H1 (cell line): Measurements from ENCODE around the gene MAP10. TPM values are rescaled to one million over a fixed set of nuclear protein-coding genes. Genes with fewer than 3 reads are reported as not detected.

ENCODE experiments used
- CTCF ChIA-PET: fragments of 300-600 bp; sonication (Branson Sonifier 250); formaldehyde crosslinking; loops from one replicate; lab custom pipeline; 2021; ENCODE audit not compliant: partially characterized antibody; lab: Charles Lee
- POLR2A ChIA-PET: fragments of 300-600 bp; sonication (Branson Sonifier 250); formaldehyde crosslinking; loops from one replicate; lab custom pipeline; 2021; ENCODE audit warnings: inconsistent platforms; ENCODE audit not compliant: partially characterized antibody; lab: Charles Lee
- DNase-seq, 2 experiments: peaks; one replicate each; pipeline versions ENCODE4 v3.0.0 to v3.0.0-alpha.2; 2010 to 2022; ENCODE audit warnings: low spot score in 2 of 2, low read depth in 1 of 2, mixed read lengths in 1 of 2
- FAIRE-seq: peaks from 2 replicates; lab custom pipeline; 2011; peaks lifted over from hg19 to GRCh38; lab: Jason Lieb, UNC
- H2AFZ ChIP-seq: 2 replicates; pipeline ENCODE4 v1.8.1; 2012; ENCODE audit warnings: low read length, inconsistent platforms
- H2AK5ac ChIP-seq: 2 replicates; pipeline ENCODE4 v1.6.1; 2013; ENCODE audit warnings: low read depth, low read length
- H2BK120ac ChIP-seq: replicated peaks from 2 replicates; pipeline ENCODE3; 2013; ENCODE audit warnings: low read depth, low read length, inconsistent platforms
- H2BK12ac ChIP-seq: 2 replicates; pipeline ENCODE4 v1.6.1; 2013; ENCODE audit warnings: low read depth, low read length
- H2BK15ac ChIP-seq: 2 replicates; pipeline ENCODE4 v1.6.1; 2013; ENCODE audit warnings: low read length
- H2BK20ac ChIP-seq: 2 replicates; pipeline ENCODE4 v1.6.1; 2013; ENCODE audit warnings: low read length
- H2BK5ac ChIP-seq: 2 replicates; pipeline ENCODE4 v1.6.1; 2013; ENCODE audit warnings: low read depth, low read length
- H3K14ac ChIP-seq: 2 replicates; pipeline ENCODE4 v1.6.1; 2013; ENCODE audit warnings: inconsistent platforms; ENCODE audit not compliant: insufficient read length
- H3K18ac ChIP-seq: 2 replicates; pipeline ENCODE4 v1.6.1; 2013; ENCODE audit warnings: low read length; ENCODE audit errors: extremely low read depth
- H3K23ac ChIP-seq: 2 replicates; pipeline ENCODE4 v1.6.1; 2013; ENCODE audit warnings: inconsistent platforms; ENCODE audit not compliant: insufficient read length
- H3K23me2 ChIP-seq: 2 replicates; pipeline ENCODE4 v1.6.1; 2013; ENCODE audit warnings: low read depth, low read length
- H3K27ac ChIP-seq: 2 replicates; pipeline ENCODE4 v1.6.1; 2011; ENCODE audit warnings: low read depth, low read length, inconsistent platforms
- H3K27me3 ChIP-seq, 4 experiments: replicated peaks in 1 of 4; 1 replicate in 1 of 4; 2 replicates in 3 of 4; pipeline versions ENCODE4 v1.6.1 to v1.8.1; 2011 to 2013; ENCODE audit warnings: low read length in 3 of 4, mild to moderate bottlenecking in 3 of 4, inconsistent platforms in 2 of 4, mixed read lengths in 2 of 4, moderate library complexity in 1 of 4; ENCODE audit not compliant: control insufficient read depth in 3 of 4, insufficient read depth in 3 of 4; ENCODE audit errors: extremely low read depth in 1 of 4
- H3K36me3 ChIP-seq, 4 experiments: 2 replicates each; pipeline versions ENCODE4 v1.6.1 to v1.8.1; 2011 to 2013; ENCODE audit warnings: mild to moderate bottlenecking in 4 of 4, low read length in 3 of 4, moderate library complexity in 2 of 4, control low read depth in 1 of 4, inconsistent platforms in 1 of 4; ENCODE audit not compliant: insufficient read depth in 4 of 4, control insufficient read depth in 2 of 4
- H3K4ac ChIP-seq: replicated peaks from 2 replicates; pipeline ENCODE3; 2013; ENCODE audit warnings: low read length, low read depth, mixed read lengths, inconsistent platforms; ENCODE audit not compliant: insufficient read length
- H3K4me1 ChIP-seq, 4 experiments: replicated peaks in 1 of 4; 1 replicate in 1 of 4; 2 replicates in 3 of 4; pipeline versions ENCODE4 v1.6.1 to v1.8.1; 2011 to 2013; ENCODE audit warnings: low read length in 3 of 4, inconsistent platforms in 2 of 4, mixed read lengths in 1 of 4; ENCODE audit not compliant: insufficient read depth in 4 of 4, control insufficient read depth in 3 of 4
- H3K4me2 ChIP-seq, 2 experiments: 2 replicates each; pipeline versions ENCODE4 v1.6.1 to v1.8.1; 2011 to 2013; ENCODE audit warnings: low read depth in 2 of 2, low read length in 2 of 2, control low read depth in 1 of 2, inconsistent platforms in 1 of 2, mild to moderate bottlenecking in 1 of 2; ENCODE audit not compliant: insufficient read depth in 1 of 2
- H3K4me3 ChIP-seq, 4 experiments: fragments of 200-600, 300-600 bp in 1 of 4; sonication (generic), shearing (Covaris generic), sonication (Bioruptor Twin) in 1 of 4; 2 replicates each; pipeline versions ENCODE4 v1.5.1 to v1.8.1; 2011 to 2016; ENCODE audit warnings: low read length in 4 of 4, low read depth in 3 of 4, control low read depth in 2 of 4, inconsistent platforms in 2 of 4, mild to moderate bottlenecking in 2 of 4, mixed read lengths in 1 of 4, moderate library complexity in 1 of 4; ENCODE audit not compliant: insufficient read depth in 2 of 4; ENCODE audit errors: extremely low read depth in 1 of 4
- H3K56ac ChIP-seq: replicated peaks from 2 replicates; pipeline ENCODE3; 2013; ENCODE audit warnings: low read depth, mild to moderate bottlenecking, mixed read lengths, low read length, inconsistent platforms; ENCODE audit not compliant: insufficient read length
- H3K79me1 ChIP-seq: 2 replicates; pipeline ENCODE4 v1.6.1; 2013; ENCODE audit warnings: low read depth, low read length, control low read depth
- H3K79me2 ChIP-seq, 2 experiments: 2 replicates each; pipeline versions ENCODE4 v1.6.1 to v1.8.1; 2012 to 2013; ENCODE audit warnings: low read length in 2 of 2, mild to moderate bottlenecking in 2 of 2, inconsistent platforms in 1 of 2; ENCODE audit not compliant: insufficient read depth in 2 of 2, control insufficient read depth in 1 of 2
- H3K9ac ChIP-seq, 4 experiments: replicated peaks in 1 of 4; 1 replicate in 1 of 4; 2 replicates in 3 of 4; pipeline versions ENCODE4 v1.6.1 to v1.8.1; 2011 to 2013; ENCODE audit warnings: low read depth in 3 of 4, low read length in 3 of 4, control low read depth in 2 of 4, mild to moderate bottlenecking in 2 of 4, moderate library complexity in 2 of 4, inconsistent platforms in 1 of 4; ENCODE audit errors: extremely low read depth in 1 of 4
- H3K9me3 ChIP-seq, 2 experiments: 2 replicates each; pipeline versions ENCODE4 v1.6.1 to v1.8.1; 2012 to 2013; ENCODE audit warnings: mild to moderate bottlenecking in 2 of 2, moderate library complexity in 2 of 2, control low read depth in 1 of 2, inconsistent platforms in 1 of 2, low read depth in 1 of 2, low read length in 1 of 2, mixed read lengths in 1 of 2; ENCODE audit not compliant: insufficient read depth in 2 of 2
- H4K20me1 ChIP-seq, 2 experiments: replicated peaks in 1 of 2; 2 replicates each; pipeline versions ENCODE3 to v1.8.1; 2011 to 2013; ENCODE audit warnings: inconsistent platforms in 2 of 2, low read length in 2 of 2, mild to moderate bottlenecking in 1 of 2; ENCODE audit not compliant: insufficient read depth in 2 of 2, control insufficient read depth in 1 of 2
- H4K5ac ChIP-seq: 2 replicates; pipeline ENCODE4 v1.6.1; 2013; ENCODE audit warnings: low read length, low read depth, mixed read lengths, inconsistent platforms; ENCODE audit not compliant: insufficient read length
- H4K8ac ChIP-seq: 2 replicates; pipeline ENCODE4 v1.8.0; 2013; ENCODE audit warnings: mild to moderate bottlenecking, moderate library complexity, low read length, inconsistent platforms; ENCODE audit not compliant: insufficient read depth; ENCODE audit errors: extremely low read depth
- H4K91ac ChIP-seq: replicated peaks from 2 replicates; pipeline ENCODE3; 2013; ENCODE audit warnings: low read length, mixed read lengths, inconsistent platforms; ENCODE audit not compliant: insufficient read length
- ATF2 ChIP-seq: IDR thresholded peaks from 2 replicates; pipeline ENCODE4 v1.6.1; 2012; ENCODE audit warnings: low read length, inconsistent platforms
- CTCF ChIP-seq, 3 experiments: IDR thresholded peaks; 1 replicate in 2 of 3; 2 replicates in 1 of 3; pipeline versions ENCODE4 v1.5.1 to v1.6.1; 2011; ENCODE audit warnings: low read length in 3 of 3, mild to moderate bottlenecking in 3 of 3, inconsistent platforms in 2 of 3, low read depth in 1 of 3, moderate library complexity in 1 of 3; ENCODE audit not compliant: insufficient read depth in 1 of 3; ENCODE audit errors: control extremely low read depth in 1 of 3
- POU5F1 ChIP-seq: IDR thresholded peaks from 2 replicates; pipeline ENCODE4 v1.6.1; 2011; ENCODE audit warnings: low read depth, mild to moderate bottlenecking, low read length, moderate library complexity
- RXRA ChIP-seq: IDR thresholded peaks from 2 replicates; pipeline ENCODE4 v1.6.1; 2011; ENCODE audit warnings: low read depth, mild to moderate bottlenecking, low read length, moderate library complexity; ENCODE audit not compliant: insufficient read depth
- SRF ChIP-seq: IDR thresholded peaks from 2 replicates; pipeline ENCODE4 v1.6.1; 2011; ENCODE audit warnings: mild to moderate bottlenecking, low read depth, low read length, moderate library complexity
- TBP ChIP-seq: IDR thresholded peaks from 2 replicates; pipeline ENCODE4 v1.6.1; 2011; ENCODE audit warnings: low read depth, low read length, improper control_type of control experiment
- TCF12 ChIP-seq: IDR thresholded peaks from 2 replicates; pipeline ENCODE4 v1.6.1; 2011; ENCODE audit warnings: low read depth, mild to moderate bottlenecking, low read length
- WGBS, 2 experiments: shearing (Covaris generic) in 1 of 2; methylation state at CpG; one replicate each; pipeline versions ENCODE4 v1.1.6 to v1.1.7; 2013 to 2015; ENCODE audit warnings: low lambda C conversion rate in 2 of 2, mixed read lengths in 2 of 2, inconsistent platforms in 1 of 2, low coverage in 1 of 2, missing lambda C conversion rate in 1 of 2; ENCODE audit not compliant: insufficient replicate concordance in 2 of 2, insufficient coverage in 1 of 2, insufficient read length in 1 of 2; ENCODE audit errors: extremely low coverage in 1 of 2, missing lambda C conversion rate in 1 of 2; 5-methylcytosine and 5-hydroxymethylcytosine counted together
- polyA plus RNA-seq, 7 experiments: library from polyadenylated mRNA; depleted of rRNA in 3 of 7; stranded (reverse) in 5 of 7; unstranded in 2 of 7; fragments of >200 nt in 5 of 7; fragments of 200-250 nt in 2 of 7; gene quantifications; 1 replicate in 5 of 7; 2 replicates in 1 of 7; 4 replicates in 1 of 7; pipeline versions ENCODE4 v1.2.1 to v1.2.3, GENCODE V29; 2011 to 2013; ENCODE audit warnings: missing spikeins in 2 of 7, mixed read lengths in 2 of 7
- total RNA-seq: library from RNA; stranded (reverse); fragmentation: NEBNext Ultra II Directional; extraction: Animal tissue kit (Norgen Biotek cat#: 25700); gene quantifications from 2 replicates; pipeline ENCODE4 v1.2.1, GENCODE V29; 2021

MAP10 gene
- total and polyA plus RNA-seq, 2 of the 8 experiments (the other 6 are each of a cell fraction or from before 2014, with no cell fraction given): 1.5 to 3.5 TPM

GRCh38 chr1:232851532-232851931 is 46.3 kb downstream of the MAP10 start:
- Histone ChIP-seq H3K79me1 (no peaks in the 10 kb centered on the region), H4K5ac (no peak overlapping the region), H3K9me3 (no peaks in the 10 kb centered on the region), H3K14ac (no peak overlapping the region), H2AFZ (no peak overlapping the region), H4K91ac (no peak overlapping the region), H3K56ac (no peak overlapping the region), H3K79me2 (no peaks in the 10 kb centered on the region), H2BK20ac (no peak overlapping the region), H4K8ac (no peak overlapping the region), H4K20me1 (no peaks in the 10 kb centered on the region), H3K18ac (no peak overlapping the region), H3K36me3 (no peaks in the 10 kb centered on the region), H3K4me2 (no peak overlapping the region), H3K27ac (no peak overlapping the region), H3K4me3 (no peak overlapping the region), H2BK120ac (no peak overlapping the region), H3K23ac (no peak overlapping the region), H3K27me3 (no peaks in the 10 kb centered on the region), H2BK12ac (no peak overlapping the region), H3K9ac (no peak overlapping the region), H2AK5ac (no peak overlapping the region), H2BK15ac (no peak overlapping the region), H2BK5ac (no peak overlapping the region), H3K23me2 (no peaks in the 10 kb centered on the region), H3K4me1 (no peaks in the 10 kb centered on the region), H3K4ac (no peak overlapping the region)
- TF ChIP-seq RXRA (no peak), POU5F1 (no peak), ATF2 (no peak), TBP (no peak), CTCF (IDR thresholded peaks at IDR 0.05; ENCODE audit: control extremely low read depth in 1 of 3, insufficient read depth in 1 of 3, low read depth in 1 of 3, low read length in 3 of 3) (no peak), SRF (no peak), TCF12 (no peak)
- WGBS, 2 experiments: 72% methylated on average over 5 of the region's 5 CpGs; no CpG with 5 or more reads in 1 of the 2 experiments
- no peak for FAIRE-seq
- CTCF ChIA-PET: interaction anchor here (1.0 kb wide), 1 partner anchor 43 kb away, joined by 3 read pairs; no protein-coding TSS in a partner anchor
- no peak for DNase-seq
- POLR2A ChIA-PET: no interaction called here
